WTC11 (cell line): Measurements from ENCODE around the gene ACP1.

Experiments used
- ESRRA ChIP-seq: sonication (generic); formaldehyde crosslinking; IDR thresholded peaks from 2 replicates; pipeline ENCODE4 v1.8.1; 2022; ENCODE audit warnings: mild to moderate bottlenecking, missing genetic modification reagents, borderline replicate concordance
- ETV6 ChIP-seq: sonication (generic); formaldehyde crosslinking; IDR thresholded peaks from 2 replicates; pipeline ENCODE4 v1.8.1; 2022; ENCODE audit warnings: mild to moderate bottlenecking, missing genetic modification reagents
- JUN ChIP-seq: sonication (generic); formaldehyde crosslinking; IDR thresholded peaks from 2 replicates; pipeline ENCODE4 v1.8.0; 2023; ENCODE audit warnings: mild to moderate bottlenecking, missing genetic modification reagents
- NR2C2 ChIP-seq: sonication (generic); formaldehyde crosslinking; IDR thresholded peaks from 2 replicates; pipeline ENCODE4 v1.8.0; 2022; ENCODE audit warnings: mild to moderate bottlenecking, missing genetic modification reagents
- SP1 ChIP-seq: sonication (generic); formaldehyde crosslinking; conservative IDR thresholded peaks from 2 replicates; pipeline ENCODE4 v1.8.1; 2022; ENCODE audit warnings: missing genetic modification reagents
- TF ChIP-seq, protein P1 (sequence below): sonication (generic); formaldehyde crosslinking; IDR thresholded peaks from 2 replicates; pipeline ENCODE4 v1.8.1; 2022; ENCODE audit warnings: low read depth, missing genetic modification reagents, borderline replicate concordance
- TF ChIP-seq, protein P2 (sequence below): fragments of 200-600 bp; IDR thresholded peaks from 2 replicates; pipeline ENCODE4 v1.8.0; 2022; ENCODE audit warnings: antibody characterized with exemption
- TF ChIP-seq, protein P3 (sequence below): sonication (generic); formaldehyde crosslinking; IDR thresholded peaks from 2 replicates; pipeline ENCODE4 v1.8.1; 2023; ENCODE audit warnings: mild to moderate bottlenecking, missing genetic modification reagents, moderate library complexity
- TF ChIP-seq, protein P4 (sequence below): sonication (generic); formaldehyde crosslinking; IDR thresholded peaks from 2 replicates; pipeline ENCODE4 v1.8.0; 2022; ENCODE audit warnings: mild to moderate bottlenecking, missing genetic modification reagents
- TF ChIP-seq, protein P5 (sequence below): sonication (generic); formaldehyde crosslinking; IDR thresholded peaks from 2 replicates; pipeline ENCODE4 v1.8.0; 2023; ENCODE audit warnings: missing genetic modification reagents
- TF ChIP-seq, protein P6 (sequence below): sonication (generic); formaldehyde crosslinking; IDR thresholded peaks from 2 replicates; pipeline ENCODE4 v1.8.0; 2022; ENCODE audit warnings: mild to moderate bottlenecking, missing genetic modification reagents

DNA sequence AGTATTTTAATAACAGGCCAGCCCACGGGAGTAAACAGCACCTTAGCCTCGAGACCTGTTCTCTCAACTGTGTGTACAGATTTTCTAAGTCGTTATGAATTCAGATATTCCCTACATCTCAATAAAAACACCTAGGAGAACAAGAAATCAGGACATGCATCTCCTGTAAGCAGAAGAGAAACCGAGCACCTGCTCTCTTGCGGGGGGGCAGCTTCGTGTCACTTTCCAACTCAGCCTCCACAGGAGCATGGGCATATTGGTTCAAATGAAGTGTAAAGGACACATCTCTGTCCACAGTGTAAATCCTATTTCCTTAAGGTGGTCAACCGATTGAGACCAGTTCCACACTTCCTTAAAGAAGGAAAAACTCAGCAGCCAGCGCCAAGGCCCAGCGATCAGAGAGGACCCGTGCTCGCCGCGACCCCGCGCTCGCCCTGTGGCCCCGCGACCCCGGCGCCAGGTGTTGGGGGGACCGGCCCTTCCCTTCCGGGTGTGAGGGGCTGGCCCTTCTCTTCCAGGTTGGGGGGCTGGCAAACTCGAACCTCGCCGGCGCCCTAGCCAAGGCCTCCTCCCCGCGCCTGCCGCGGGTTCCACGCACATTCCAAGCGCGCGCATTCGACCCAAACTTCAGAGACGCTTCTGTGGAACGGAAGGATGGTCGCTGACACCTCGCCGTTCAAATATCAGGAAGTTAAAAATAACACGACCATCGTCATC is 1.6 kb upstream of the ACP1 start:
- TF ChIP-seq SP1 (CRISPR knock-in tag) (no peak), JUN (CRISPR knock-in tag) (no peak), ETV6 (CRISPR knock-in tag) (no peak), NR2C2 (CRISPR knock-in tag) (no peak), ESRRA (CRISPR knock-in tag) (no peak)
- TF ChIP-seq, protein P1, sequence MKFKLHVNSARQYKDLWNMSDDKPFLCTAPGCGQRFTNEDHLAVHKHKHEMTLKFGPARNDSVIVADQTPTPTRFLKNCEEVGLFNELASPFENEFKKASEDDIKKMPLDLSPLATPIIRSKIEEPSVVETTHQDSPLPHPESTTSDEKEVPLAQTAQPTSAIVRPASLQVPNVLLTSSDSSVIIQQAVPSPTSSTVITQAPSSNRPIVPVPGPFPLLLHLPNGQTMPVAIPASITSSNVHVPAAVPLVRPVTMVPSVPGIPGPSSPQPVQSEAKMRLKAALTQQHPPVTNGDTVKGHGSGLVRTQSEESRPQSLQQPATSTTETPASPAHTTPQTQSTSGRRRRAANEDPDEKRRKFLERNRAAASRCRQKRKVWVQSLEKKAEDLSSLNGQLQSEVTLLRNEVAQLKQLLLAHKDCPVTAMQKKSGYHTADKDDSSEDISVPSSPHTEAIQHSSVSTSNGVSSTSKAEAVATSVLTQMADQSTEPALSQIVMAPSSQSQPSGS (CRISPR knock-in tag), result no peak
- TF ChIP-seq, protein P2, sequence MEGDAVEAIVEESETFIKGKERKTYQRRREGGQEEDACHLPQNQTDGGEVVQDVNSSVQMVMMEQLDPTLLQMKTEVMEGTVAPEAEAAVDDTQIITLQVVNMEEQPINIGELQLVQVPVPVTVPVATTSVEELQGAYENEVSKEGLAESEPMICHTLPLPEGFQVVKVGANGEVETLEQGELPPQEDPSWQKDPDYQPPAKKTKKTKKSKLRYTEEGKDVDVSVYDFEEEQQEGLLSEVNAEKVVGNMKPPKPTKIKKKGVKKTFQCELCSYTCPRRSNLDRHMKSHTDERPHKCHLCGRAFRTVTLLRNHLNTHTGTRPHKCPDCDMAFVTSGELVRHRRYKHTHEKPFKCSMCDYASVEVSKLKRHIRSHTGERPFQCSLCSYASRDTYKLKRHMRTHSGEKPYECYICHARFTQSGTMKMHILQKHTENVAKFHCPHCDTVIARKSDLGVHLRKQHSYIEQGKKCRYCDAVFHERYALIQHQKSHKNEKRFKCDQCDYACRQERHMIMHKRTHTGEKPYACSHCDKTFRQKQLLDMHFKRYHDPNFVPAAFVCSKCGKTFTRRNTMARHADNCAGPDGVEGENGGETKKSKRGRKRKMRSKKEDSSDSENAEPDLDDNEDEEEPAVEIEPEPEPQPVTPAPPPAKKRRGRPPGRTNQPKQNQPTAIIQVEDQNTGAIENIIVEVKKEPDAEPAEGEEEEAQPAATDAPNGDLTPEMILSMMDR, result no peak
- TF ChIP-seq, protein P3, sequence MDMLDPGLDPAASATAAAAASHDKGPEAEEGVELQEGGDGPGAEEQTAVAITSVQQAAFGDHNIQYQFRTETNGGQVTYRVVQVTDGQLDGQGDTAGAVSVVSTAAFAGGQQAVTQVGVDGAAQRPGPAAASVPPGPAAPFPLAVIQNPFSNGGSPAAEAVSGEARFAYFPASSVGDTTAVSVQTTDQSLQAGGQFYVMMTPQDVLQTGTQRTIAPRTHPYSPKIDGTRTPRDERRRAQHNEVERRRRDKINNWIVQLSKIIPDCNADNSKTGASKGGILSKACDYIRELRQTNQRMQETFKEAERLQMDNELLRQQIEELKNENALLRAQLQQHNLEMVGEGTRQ (CRISPR knock-in tag), result no peak
- TF ChIP-seq, protein P4, sequence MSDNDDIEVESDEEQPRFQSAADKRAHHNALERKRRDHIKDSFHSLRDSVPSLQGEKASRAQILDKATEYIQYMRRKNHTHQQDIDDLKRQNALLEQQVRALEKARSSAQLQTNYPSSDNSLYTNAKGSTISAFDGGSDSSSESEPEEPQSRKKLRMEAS (CRISPR knock-in tag), result no peak; the same call in 1 of the 2 replicates
- TF ChIP-seq, protein P5, sequence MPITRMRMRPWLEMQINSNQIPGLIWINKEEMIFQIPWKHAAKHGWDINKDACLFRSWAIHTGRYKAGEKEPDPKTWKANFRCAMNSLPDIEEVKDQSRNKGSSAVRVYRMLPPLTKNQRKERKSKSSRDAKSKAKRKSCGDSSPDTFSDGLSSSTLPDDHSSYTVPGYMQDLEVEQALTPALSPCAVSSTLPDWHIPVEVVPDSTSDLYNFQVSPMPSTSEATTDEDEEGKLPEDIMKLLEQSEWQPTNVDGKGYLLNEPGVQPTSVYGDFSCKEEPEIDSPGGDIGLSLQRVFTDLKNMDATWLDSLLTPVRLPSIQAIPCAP (CRISPR knock-in tag), result no peak
- TF ChIP-seq, protein P6, sequence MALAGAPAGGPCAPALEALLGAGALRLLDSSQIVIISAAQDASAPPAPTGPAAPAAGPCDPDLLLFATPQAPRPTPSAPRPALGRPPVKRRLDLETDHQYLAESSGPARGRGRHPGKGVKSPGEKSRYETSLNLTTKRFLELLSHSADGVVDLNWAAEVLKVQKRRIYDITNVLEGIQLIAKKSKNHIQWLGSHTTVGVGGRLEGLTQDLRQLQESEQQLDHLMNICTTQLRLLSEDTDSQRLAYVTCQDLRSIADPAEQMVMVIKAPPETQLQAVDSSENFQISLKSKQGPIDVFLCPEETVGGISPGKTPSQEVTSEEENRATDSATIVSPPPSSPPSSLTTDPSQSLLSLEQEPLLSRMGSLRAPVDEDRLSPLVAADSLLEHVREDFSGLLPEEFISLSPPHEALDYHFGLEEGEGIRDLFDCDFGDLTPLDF (CRISPR knock-in tag), result no peak
